DOHH2 (cell line): Measurements from ENCODE around the gene TEKTIP1.

Source experiments
- H3F3A ChIP-seq: fragments of 200-600 bp; sonication (generic), shearing (Covaris generic); 2 replicates; pipeline ENCODE4 v1.6.0; 2016; ENCODE audit warnings: antibody characterized with exemption, mild to moderate bottlenecking; ENCODE audit not compliant: control insufficient read depth, insufficient read depth
- H3K27ac ChIP-seq: fragments of 200-600 bp; sonication (generic); 2 replicates; pipeline ENCODE4 v1.5.1; 2014; ENCODE audit warnings: low read depth, mild to moderate bottlenecking, low read length, moderate library complexity
- H3K27me3 ChIP-seq: fragments of 200-600 bp; sonication (generic); 2 replicates; pipeline ENCODE4 v1.6.1; 2014; ENCODE audit warnings: mild to moderate bottlenecking, low read length, mixed read lengths; ENCODE audit not compliant: control insufficient read depth
- H3K36me3 ChIP-seq: fragments of 200-600 bp; sonication (generic); 2 replicates; pipeline ENCODE4 v1.6.1; 2014; ENCODE audit warnings: mild to moderate bottlenecking, low read length, moderate library complexity, mixed read lengths; ENCODE audit not compliant: control insufficient read depth
- H3K4me1 ChIP-seq: fragments of 200-600 bp; sonication (generic); 2 replicates; pipeline ENCODE4 v1.6.1; 2014; ENCODE audit warnings: mild to moderate bottlenecking, low read length, mixed read lengths; ENCODE audit not compliant: control insufficient read depth
- H3K4me2 ChIP-seq: fragments of 200-600 bp; sonication (generic); 2 replicates; pipeline ENCODE4 v1.6.0; 2014; ENCODE audit warnings: mild to moderate bottlenecking, low read length, moderate library complexity
- H3K4me3 ChIP-seq: fragments of 200-600 bp; sonication (generic); 2 replicates; pipeline ENCODE4 v1.5.1; 2014; ENCODE audit warnings: mild to moderate bottlenecking, low read length, mixed read lengths
- H3K79me2 ChIP-seq: fragments of 200-600 bp; sonication (generic); 2 replicates; pipeline ENCODE4 v1.6.1; 2014; ENCODE audit warnings: mild to moderate bottlenecking, low read length, mixed read lengths; ENCODE audit not compliant: control insufficient read depth
- H3K9me2 ChIP-seq: fragments of 200-600 bp; sonication (generic); replicated peaks from 2 replicates; pipeline ENCODE4 v1.6.1; 2014; ENCODE audit warnings: mild to moderate bottlenecking, low read length, mixed read lengths; ENCODE audit not compliant: control insufficient read depth
- H3K9me3 ChIP-seq: fragments of 200-600 bp; sonication (generic); 2 replicates; pipeline ENCODE4 v1.6.1; 2014; ENCODE audit warnings: antibody characterized with exemption, low read length, mixed read lengths; ENCODE audit not compliant: control insufficient read depth, insufficient read depth
- H4K20me1 ChIP-seq: fragments of 200-600 bp; sonication (generic); 2 replicates; pipeline ENCODE4 v1.6.0; 2014; ENCODE audit warnings: low read depth, mild to moderate bottlenecking, antibody characterized with exemption, low read length, moderate library complexity; ENCODE audit not compliant: control insufficient read depth, insufficient read depth
- CTCF ChIP-seq: fragments of 200-600 bp; sonication (generic); IDR thresholded peaks from one replicate; pipeline ENCODE4 v1.5.1; 2014; ENCODE audit warnings: antibody characterized with exemption, mild to moderate bottlenecking, low read depth, low read length; ENCODE audit not compliant: poor library complexity, severe bottlenecking
- EZH2phosphoT487 ChIP-seq: fragments of 200-600 bp; sonication (generic); IDR thresholded peaks from 2 replicates; pipeline ENCODE4 v1.6.1; 2017; ENCODE audit warnings: borderline replicate concordance, mild to moderate bottlenecking, antibody characterized with exemption, low read length, moderate library complexity, mixed read lengths

TEKTIP1 gene

GRCh38 chr19:3509566-3509989 lies 29.4 kb upstream of the TEKTIP1 start:
- Histone ChIP-seq H3K4me2 (no peak overlapping the region), H3K4me1 (peaks cover 20% of the 10 kb centered on the region), H3K9me3 (no peaks in the 10 kb centered on the region), H3K9me2 (no peaks in the 10 kb centered on the region), H3K4me3 (no peak overlapping the region), H3K27me3 (no peaks in the 10 kb centered on the region), H4K20me1 (peaks cover 15% of the 10 kb centered on the region; the same call in 1 of the 2 replicates), H3K27ac (no peak overlapping the region), H3K36me3 (peaks cover 36% of the 10 kb centered on the region), H3K79me2 (peaks cover 84% of the 10 kb centered on the region), H3F3A (no peaks in the 10 kb centered on the region)
- TF ChIP-seq CTCF = no peak
- TF ChIP-seq EZH2phosphoT487 = no peak

- Histone ChIP-seq H3K36me3 (peaks cover 36% of the 10 kb centered on the region), H3K27me3 (no peaks in the 10 kb centered on the region), H3K9me3 (no peaks in the 10 kb centered on the region), H4K20me1 (peaks cover 15% of the 10 kb centered on the region; the same call in 1 of the 2 replicates), H3F3A (peaks cover 4% of the 10 kb centered on the region), H3K27ac (no peak overlapping the region), H3K4me1 (peaks cover 10% of the 10 kb centered on the region), H3K4me2 (no peak overlapping the region), H3K9me2 (no peaks in the 10 kb centered on the region), H3K79me2 (peaks cover 88% of the 10 kb centered on the region), H3K4me3 (no peak overlapping the region)
- TF ChIP-seq CTCF (no peak), EZH2phosphoT487 (no peak)
Observed at GRCh38 chr19:3510727-3511126, 28.2 kb upstream of the TEKTIP1 start.

- H3K36me3 ChIP-seq = peaks cover 32% of the 10 kb centered on the region
- H3K4me1 ChIP-seq = peaks cover 19% of the 10 kb centered on the region
- H3K27ac ChIP-seq = no peak overlapping the region
- no peaks in the 10 kb centered on the region for H3K9me3 ChIP-seq
- H3K27me3 ChIP-seq = no peaks in the 10 kb centered on the region
- no peak for TF ChIP-seq EZH2phosphoT487
- no peak for TF ChIP-seq CTCF
- no peaks in the 10 kb centered on the region for H3K9me2 ChIP-seq
- H3F3A ChIP-seq = peaks cover 8% of the 10 kb centered on the region
- no peak overlapping the region for H3K4me3 ChIP-seq
- H3K4me2 ChIP-seq = no peak overlapping the region
- peaks cover 21% of the 10 kb centered on the region for H4K20me1 ChIP-seq
- H3K79me2 ChIP-seq = peaks cover 92% of the 10 kb centered on the region
Observed at GRCh38 chr19:3511506-3512251, 27.3 kb upstream of the TEKTIP1 start.
